ENCODE results near the gene POLR2E. TPM values are rescaled to one million over a fixed set of nuclear protein-coding genes. Genes with fewer than 3 reads are reported as not detected.

Gene POLR2E
- 35.2 TPM for total RNA-seq
- polyA plus RNA-seq = 255 TPM

DNA sequence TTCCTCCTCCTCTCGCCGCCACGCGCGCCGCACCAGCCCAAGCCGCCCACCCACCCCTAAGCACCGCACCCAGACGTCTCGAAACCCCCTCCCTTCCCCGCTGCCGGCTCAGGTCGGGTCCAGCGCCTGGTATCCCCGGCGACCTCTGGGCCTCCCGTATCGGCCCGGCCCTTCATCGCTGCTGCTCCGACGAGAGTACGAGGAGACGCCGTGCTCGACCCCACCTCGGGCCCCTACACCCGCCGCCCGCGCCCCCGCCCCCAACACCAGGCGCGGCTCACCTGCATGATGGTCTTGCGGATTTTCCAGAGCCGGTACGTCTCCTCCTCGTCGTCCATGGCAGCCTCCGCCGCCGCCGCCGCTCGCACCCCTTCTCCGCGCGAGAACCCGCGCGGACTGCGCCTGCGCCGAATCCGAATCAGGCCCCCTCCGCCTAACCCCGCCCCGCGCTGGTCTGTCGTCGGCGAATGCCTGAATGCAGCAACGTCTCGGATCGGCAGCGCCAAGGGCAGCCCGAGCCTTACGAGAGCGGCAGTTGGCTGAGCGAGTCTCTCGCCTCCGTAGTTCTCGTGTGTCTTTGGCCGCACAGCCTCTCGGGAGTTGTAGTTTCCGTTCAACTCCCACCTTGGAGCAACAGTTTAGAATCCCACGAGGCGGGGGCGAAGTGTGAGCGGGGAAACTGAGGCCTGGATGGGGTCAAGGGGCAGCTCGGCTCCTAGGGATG, at the start of gene POLR2E:
Gene POLR2E, minus strand, starts transcription at position 398 of the 724 bp plus-strand sequence. Its CDS starts 60 bp downstream, at position 338.
- Histone ChIP-seq H3K36me3 (ENCODE audit: insufficient read depth) (peaks cover 2% of the 10 kb centered on the region), H3K27ac (ENCODE audit: low read depth) (peak within 1 kb of the TSS; percentile 39), H3K4me1 (ENCODE audit: insufficient read depth) (no peaks in the 10 kb centered on the region), H3K4me3 (ENCODE audit: low read depth, low read length) (peak within 1 kb of the TSS; percentile 85)
- WGBS = under 1% methylated on average over 81 of the region's 81 CpGs
- peak; percentile 93 for DNase-seq (ENCODE audit: extremely low spot score)

DNA sequence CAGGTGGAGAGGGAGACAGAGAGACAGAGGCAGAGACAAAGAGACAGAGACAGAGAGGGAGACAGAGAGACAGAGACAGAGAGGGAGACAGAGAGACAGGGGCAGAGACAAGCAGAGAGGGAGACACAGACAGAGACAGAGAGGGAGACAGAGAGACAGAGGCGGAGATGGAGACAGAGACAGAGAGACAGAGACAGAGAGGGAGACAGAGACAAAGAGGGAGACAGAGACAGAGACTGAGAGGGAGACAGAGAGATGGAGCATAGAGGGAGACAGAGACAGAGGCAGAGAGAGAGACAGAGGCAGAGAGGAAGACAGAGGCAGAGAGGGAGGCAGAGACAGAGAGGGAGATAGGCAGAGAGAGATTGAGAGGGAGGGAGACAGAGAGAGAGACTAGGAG, 49.6 kb upstream of the POLR2E start:
- 96% methylated on average over 1 of the region's 1 CpG for WGBS
- Histone ChIP-seq H3K27ac (ENCODE audit: low read depth) (no peak overlapping the region), H3K36me3 (ENCODE audit: insufficient read depth) (no peaks in the 10 kb centered on the region), H3K4me1 (ENCODE audit: insufficient read depth) (no peaks in the 10 kb centered on the region), H3K4me3 (ENCODE audit: low read depth, low read length) (no peak overlapping the region)
- DNase-seq (ENCODE audit: extremely low spot score) = no peak

DNA sequence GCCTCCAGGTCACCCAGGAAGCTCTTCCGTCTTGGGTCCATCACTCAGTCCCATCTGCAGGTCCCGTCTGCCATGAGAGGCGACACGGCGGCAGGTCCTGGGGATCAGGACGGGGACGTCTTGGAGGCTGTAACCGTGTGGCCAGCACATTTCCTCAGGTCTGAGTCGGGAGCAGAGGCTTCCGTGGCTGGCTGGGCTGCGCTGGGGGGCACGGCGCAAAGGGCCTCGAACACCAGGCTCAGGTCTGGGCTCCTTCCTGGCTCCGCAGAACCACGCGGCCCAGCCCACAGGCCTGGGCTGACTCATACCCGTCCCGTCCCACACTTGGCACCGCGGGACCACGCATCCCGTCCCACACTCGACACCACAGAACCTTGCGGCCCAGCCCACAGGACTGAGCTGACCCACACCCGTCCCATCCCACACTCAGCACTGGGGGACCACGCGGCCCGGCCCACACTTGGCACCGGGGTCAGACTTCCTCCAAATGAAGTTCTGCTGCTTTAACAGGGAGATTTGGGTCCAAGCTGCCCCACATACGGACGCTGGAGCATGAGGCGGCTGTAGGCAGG, 48.7 kb upstream of the POLR2E start:
- Histone ChIP-seq H3K27ac (ENCODE audit: low read depth) (no peak overlapping the region), H3K36me3 (ENCODE audit: insufficient read depth) (no peaks in the 10 kb centered on the region), H3K4me1 (ENCODE audit: insufficient read depth) (no peaks in the 10 kb centered on the region), H3K4me3 (ENCODE audit: low read depth, low read length) (no peak overlapping the region)
- WGBS = 95% methylated on average over 33 of the region's 33 CpGs
- DNase-seq (ENCODE audit: extremely low spot score) = no peak

DNA sequence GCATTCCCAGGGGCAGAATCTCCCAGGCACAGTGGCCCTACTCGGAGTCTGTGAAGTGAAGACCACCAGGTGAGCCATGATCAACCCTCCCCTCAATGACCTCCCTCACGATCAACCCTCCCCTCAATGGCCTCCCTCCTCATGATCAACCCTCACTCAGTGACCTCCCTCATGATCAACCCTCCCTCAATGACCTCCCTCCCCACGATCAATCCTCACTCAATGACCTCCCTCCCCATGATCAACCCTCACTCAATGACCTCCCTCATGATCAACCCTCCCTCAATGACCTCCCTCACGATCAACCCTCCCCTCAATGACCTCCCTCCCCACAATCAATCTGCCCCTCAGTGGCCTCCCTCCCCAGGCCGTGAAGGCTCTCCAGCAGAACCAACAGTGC, 46.8 kb upstream of the POLR2E start:
- Histone ChIP-seq H3K36me3 (ENCODE audit: insufficient read depth) (no peaks in the 10 kb centered on the region), H3K4me3 (ENCODE audit: low read depth, low read length) (no peak overlapping the region), H3K27ac (ENCODE audit: low read depth) (no peak overlapping the region), H3K4me1 (ENCODE audit: insufficient read depth) (no peaks in the 10 kb centered on the region)
- WGBS = 89% methylated on average over 5 of the region's 5 CpGs
- no peak for DNase-seq (ENCODE audit: extremely low spot score)

DNA sequence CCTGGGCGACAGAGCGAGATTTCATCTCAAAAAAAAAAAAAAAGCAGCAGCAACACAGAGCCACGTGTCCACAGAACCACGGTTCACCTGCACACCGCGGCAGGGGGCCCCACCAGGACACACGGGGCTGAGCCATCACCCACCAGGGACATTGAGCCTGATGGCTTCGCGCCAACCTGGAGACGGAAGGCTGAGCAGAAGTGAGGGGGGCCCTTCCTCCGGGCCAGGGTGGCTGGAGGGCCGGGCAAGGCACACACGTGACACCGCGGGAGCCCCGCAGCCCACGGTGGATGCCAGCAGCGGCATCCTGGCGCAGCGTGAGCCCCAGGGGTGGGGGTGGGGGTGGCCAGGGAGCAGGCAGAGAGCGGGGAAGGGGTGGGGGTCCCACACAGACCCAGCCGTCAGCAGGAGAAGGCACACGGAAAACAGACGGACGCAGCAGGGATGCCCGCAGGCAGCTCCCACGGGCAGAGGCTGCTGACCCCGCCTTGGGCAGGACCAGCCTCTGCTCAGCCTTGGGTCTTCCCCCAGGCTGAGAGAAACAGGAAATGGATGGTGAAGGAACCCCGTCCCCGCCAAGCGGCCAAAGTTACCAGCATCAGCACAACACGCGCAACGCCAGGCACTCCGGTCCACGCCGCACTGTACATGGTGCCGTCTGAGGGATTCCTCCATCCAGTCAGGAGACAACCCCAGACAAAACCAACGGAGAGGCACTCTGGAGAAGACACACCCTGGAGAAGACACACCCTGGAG, 45.3 kb upstream of the POLR2E start:
- no peaks in the 10 kb centered on the region for H3K36me3 ChIP-seq (ENCODE audit: insufficient read depth)
- WGBS = 94% methylated on average over 39 of the region's 39 CpGs

DNA sequence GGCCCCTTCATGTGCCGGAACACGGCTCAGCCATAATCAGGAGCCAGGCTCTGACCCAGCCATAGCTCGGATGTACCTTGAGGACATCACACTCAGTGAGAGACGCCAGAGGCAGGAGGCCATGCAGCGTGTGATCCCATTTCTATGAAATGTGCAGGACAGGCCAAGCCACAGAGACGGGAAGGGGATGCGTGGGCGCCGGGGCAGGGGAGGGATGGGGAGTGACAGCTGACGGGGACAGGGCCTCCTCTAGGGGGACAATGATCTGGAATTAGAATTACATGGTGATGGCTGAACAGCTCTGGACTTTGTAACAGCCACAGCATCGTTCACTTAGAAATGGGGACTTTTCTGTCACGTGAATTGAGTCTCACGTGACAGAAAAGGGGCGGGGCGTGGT, 44.0 kb upstream of the POLR2E start:
- Histone ChIP-seq H3K36me3 (ENCODE audit: insufficient read depth) (no peaks in the 10 kb centered on the region), H3K27ac (ENCODE audit: low read depth) (no peak overlapping the region)
- WGBS = 91% methylated on average over 15 of the region's 15 CpGs

More for the DNA sequence above, 45.3 kb upstream of the POLR2E start:
- DNase-seq (ENCODE audit: extremely low spot score) = no peak
- no peak overlapping the region for H3K4me3 ChIP-seq (ENCODE audit: low read depth, low read length)
- H3K27ac ChIP-seq (ENCODE audit: low read depth) = no peak overlapping the region
- H3K4me1 ChIP-seq (ENCODE audit: insufficient read depth) = no peaks in the 10 kb centered on the region

DNA sequence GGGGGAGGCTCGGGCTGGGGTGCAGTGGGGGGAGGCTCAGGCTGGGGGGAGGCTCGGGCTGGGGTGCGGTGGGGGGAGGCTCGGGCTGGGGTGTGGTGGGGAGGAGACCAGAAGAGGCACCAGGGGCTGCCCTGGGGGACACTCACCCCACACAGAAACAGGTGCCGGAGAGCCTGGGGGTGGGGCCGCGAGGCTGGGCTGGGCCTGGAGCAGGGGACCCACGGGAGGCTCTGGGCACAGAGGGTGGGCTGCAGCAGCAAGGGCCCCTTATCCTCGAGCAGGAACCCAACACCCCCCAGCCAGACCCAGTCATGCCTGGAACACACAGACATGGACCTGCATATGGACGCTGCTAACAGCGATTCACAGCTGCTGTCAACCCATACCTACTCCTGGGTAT, 42.9 kb upstream of the POLR2E start:
- H3K4me1 ChIP-seq (ENCODE audit: insufficient read depth) = no peaks in the 10 kb centered on the region
- DNase-seq (ENCODE audit: extremely low spot score) = no peak
- 81% methylated on average over 10 of the region's 11 CpGs for WGBS
- no peaks in the 10 kb centered on the region for H3K36me3 ChIP-seq (ENCODE audit: insufficient read depth)
- H3K4me3 ChIP-seq (ENCODE audit: low read depth, low read length) = no peak overlapping the region
- no peak overlapping the region for H3K27ac ChIP-seq (ENCODE audit: low read depth)

More for the DNA sequence above, 44.0 kb upstream of the POLR2E start:
- Histone ChIP-seq H3K4me3 (ENCODE audit: low read depth, low read length) (no peak overlapping the region), H3K4me1 (ENCODE audit: insufficient read depth) (no peaks in the 10 kb centered on the region)
- DNase-seq (ENCODE audit: extremely low spot score) = no peak

DNA sequence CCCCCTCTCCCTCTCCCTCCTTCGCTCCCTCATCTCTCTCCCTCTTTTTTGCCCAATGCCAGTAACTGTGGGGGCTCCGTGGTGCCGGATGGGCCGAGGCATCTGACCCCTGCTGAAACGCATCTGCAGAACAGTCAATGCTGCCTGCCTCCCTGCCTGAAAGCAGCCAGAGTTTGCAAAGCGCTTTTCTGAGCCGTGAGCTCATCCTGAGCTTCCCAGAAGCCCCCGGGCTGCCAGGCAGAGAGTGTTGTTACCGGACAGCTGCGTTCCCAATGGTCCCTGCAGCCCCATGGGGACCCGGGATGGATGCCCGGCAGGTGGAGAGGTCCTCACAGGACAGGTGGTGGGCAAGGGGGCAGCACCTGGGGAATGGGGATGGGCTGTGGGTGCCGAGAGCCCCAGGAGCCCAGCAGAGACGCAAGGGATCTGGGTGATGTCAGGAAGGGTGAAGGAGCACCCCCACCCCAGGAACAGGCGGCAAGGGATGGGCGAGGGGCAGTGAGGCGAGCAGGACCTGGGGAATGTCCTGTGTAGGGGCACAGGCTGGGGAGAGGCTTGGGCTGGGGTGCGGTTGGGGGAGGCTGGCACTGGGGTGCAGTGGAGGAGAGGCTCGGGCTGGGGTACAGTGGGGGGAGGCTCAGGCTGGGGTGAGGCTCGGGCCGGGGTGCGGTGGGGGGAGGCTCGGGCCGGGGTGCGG, 41.6 kb upstream of the POLR2E start:
- DNase-seq (ENCODE audit: extremely low spot score) = no peak
- Histone ChIP-seq H3K4me1 (ENCODE audit: insufficient read depth) (peaks cover 3% of the 10 kb centered on the region), H3K36me3 (ENCODE audit: insufficient read depth) (no peaks in the 10 kb centered on the region), H3K27ac (ENCODE audit: low read depth) (no peak overlapping the region), H3K4me3 (ENCODE audit: low read depth, low read length) (no peak overlapping the region)
- 81% methylated on average over 25 of the region's 25 CpGs for WGBS

DNA sequence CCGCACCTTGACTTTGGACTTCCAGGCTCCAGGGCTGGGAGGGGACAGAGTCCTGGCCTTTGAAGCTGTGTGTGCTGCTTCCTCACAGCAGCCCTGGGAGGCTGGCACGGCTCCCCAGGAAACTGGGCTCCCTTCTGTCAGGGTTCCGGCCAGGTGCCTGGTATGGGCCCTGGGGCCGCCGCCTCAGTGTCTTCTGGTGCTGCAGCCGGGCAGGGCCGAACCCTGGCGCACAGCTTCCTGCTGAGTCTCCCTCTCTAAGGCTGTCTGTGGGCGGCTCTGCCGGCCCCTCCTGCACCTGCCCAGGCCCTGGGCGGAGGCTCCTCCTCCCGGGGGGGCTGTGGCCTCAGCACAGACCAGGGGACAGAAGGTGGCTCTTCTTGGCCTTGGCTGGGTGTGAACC, 41.0 kb upstream of the POLR2E start:
- Histone ChIP-seq H3K36me3 (ENCODE audit: insufficient read depth) (no peaks in the 10 kb centered on the region), H3K4me1 (ENCODE audit: insufficient read depth) (peaks cover 3% of the 10 kb centered on the region), H3K27ac (ENCODE audit: low read depth) (no peak overlapping the region), H3K4me3 (ENCODE audit: low read depth, low read length) (no peak overlapping the region)
- 76% methylated on average over 12 of the region's 12 CpGs for WGBS
- DNase-seq (ENCODE audit: extremely low spot score) = no peak

DNA sequence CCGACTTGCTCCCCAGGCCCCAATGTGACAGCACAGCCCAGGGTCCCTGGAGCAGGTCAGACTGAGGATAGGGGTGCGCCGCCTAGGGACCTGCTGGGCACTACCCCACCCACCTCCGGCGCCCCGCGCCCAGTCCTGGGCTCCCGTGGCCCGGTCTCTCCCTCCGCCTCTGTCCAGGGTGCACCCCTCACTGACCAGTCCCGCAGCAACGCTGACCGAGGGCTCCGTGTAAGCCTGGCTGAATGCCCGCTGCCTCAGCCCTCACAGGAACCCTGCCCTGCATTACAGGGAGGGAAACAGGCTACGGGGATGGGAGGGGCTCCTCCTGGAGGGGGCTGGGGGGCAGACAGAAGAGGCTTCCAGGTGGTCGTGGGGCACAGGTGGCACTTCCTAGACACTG, 40.3 kb upstream of the POLR2E start:
- H3K36me3 ChIP-seq (ENCODE audit: insufficient read depth) = no peaks in the 10 kb centered on the region
- no peak overlapping the region for H3K27ac ChIP-seq (ENCODE audit: low read depth)
- 79% methylated on average over 17 of the region's 17 CpGs for WGBS
- H3K4me3 ChIP-seq (ENCODE audit: low read depth, low read length) = no peak overlapping the region
- DNase-seq (ENCODE audit: extremely low spot score) = no peak
- H3K4me1 ChIP-seq (ENCODE audit: insufficient read depth) = peaks cover 5% of the 10 kb centered on the region

DNA sequence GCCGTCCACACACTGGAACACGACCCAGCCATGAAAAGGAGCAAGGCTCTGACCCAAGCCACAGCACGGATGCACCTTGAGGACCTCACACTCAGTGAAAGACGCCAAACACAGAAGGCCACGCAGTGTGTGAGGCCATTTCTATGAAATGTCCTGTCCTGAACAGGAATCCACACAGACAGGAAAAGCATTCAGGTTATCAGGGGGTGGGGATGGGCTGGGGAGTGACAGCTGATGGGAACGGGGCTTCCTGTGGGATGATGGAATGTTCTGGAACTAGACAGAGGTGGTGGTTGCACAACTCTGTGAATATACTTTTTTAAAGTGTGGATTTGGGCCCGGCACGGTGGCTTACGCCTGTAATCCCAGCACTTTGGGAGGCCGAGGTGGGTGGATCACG, 39.3 kb upstream of the POLR2E start:
- 90% methylated on average over 11 of the region's 11 CpGs for WGBS
- Histone ChIP-seq H3K4me3 (ENCODE audit: low read depth, low read length) (no peak overlapping the region), H3K36me3 (ENCODE audit: insufficient read depth) (no peaks in the 10 kb centered on the region), H3K4me1 (ENCODE audit: insufficient read depth) (peaks cover 6% of the 10 kb centered on the region), H3K27ac (ENCODE audit: low read depth) (no peak overlapping the region)
- DNase-seq (ENCODE audit: extremely low spot score) = no peak

DNA sequence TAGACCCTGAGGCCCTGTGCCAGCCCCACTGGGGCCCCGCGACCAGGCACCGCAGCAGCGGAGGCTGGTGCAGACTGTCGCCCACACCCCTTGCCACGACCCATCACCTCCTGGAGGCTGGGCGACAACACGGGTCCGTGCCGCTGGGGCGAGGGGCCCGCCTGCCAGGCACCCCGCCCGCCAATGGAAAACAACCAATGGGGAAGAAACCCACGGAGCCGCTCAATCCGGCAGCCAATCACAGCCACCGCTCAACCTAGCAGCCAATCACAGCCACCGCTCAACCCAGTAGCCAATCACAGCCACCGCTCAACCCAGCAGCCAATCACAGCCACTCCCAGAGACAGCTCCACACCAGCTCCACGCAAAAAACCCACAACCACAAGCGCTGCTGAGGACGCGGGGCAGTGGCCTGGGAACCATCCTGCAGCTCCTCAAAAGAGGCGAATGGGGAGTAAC, 38.3 kb upstream of the POLR2E start:
- H3K4me3 ChIP-seq (ENCODE audit: low read depth, low read length) = no peak overlapping the region
- H3K4me1 ChIP-seq (ENCODE audit: insufficient read depth) = peaks cover 6% of the 10 kb centered on the region
- no peak for DNase-seq (ENCODE audit: extremely low spot score)
- 93% methylated on average over 25 of the region's 25 CpGs for WGBS
- H3K36me3 ChIP-seq (ENCODE audit: insufficient read depth) = no peaks in the 10 kb centered on the region
- H3K27ac ChIP-seq (ENCODE audit: low read depth) = no peak overlapping the region

DNA sequence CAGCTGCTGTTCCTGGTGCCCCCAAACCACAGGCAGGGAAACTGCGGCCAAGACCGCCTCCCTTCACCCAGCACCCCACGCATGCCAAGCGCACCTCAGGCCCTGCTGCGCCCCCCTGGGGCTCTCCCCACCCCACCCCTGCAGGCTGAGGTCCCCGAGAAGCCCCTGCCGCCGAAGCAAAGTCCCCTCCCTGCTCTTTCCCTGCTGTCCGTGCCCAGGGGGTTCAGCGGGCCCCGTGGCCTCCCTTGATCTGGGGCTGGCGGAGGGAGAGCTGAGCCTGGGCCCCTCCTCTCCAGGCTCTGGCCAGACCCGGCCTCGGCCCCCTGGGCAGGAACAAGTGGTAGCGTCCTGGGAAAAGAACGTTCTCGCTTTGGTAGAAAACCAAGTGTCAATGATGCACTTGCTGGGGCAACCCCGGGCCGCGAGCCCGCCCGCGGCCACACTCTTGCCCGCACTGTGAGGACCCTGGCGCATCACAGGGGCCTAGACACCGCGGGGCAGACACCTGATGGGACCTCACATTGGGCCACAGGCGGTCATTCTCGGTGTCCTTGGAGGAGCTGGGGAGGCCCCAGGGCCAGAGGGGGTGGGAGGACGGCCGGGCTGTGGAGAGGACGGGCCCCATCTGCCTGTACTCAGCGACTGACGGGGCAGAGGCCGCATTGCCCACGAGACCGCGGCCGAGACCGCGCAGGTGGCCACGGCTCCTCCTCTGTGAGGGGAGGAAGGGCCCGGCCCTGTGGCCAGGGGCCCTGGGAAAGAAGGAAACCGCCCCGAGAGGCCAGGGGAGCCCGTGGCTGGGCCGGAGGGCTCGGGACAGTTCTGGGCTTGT, 37.6 kb upstream of the POLR2E start:
- H3K36me3 ChIP-seq (ENCODE audit: insufficient read depth) = no peaks in the 10 kb centered on the region
- 65% methylated on average over 48 of the region's 48 CpGs for WGBS
- peaks cover 6% of the 10 kb centered on the region for H3K4me1 ChIP-seq (ENCODE audit: insufficient read depth)
- H3K27ac ChIP-seq (ENCODE audit: low read depth) = peak overlapping the region; percentile 71
- H3K4me3 ChIP-seq (ENCODE audit: low read depth, low read length) = peak overlapping the region; percentile 56
- DNase-seq (ENCODE audit: extremely low spot score) = no peak

All from urinary bladder (tissue), 4 donors.